Osteocyte (in vitro differentiated cells): ENCODE measurements around the gene TNFAIP2. TPM values are rescaled to one million over a fixed set of nuclear protein-coding genes. Genes with fewer than 3 reads are reported as not detected.
A peak's percentile ranks its signal among the peaks of the same experiment; 100 is the strongest.
"Not testable (repeated sequence)": the region's sequence is repeated elsewhere in the genome, so short reads cannot be mapped to it uniquely, and the experiment has no call there.

Experiments
- DNase-seq: peaks from one replicate; pipeline ENCODE4 v3.0.0; 2021; ENCODE audit warnings: mixed read lengths; ENCODE audit not compliant: unreplicated experiment; ENCODE audit errors: extremely low spot score
- H3K27ac Mint-ChIP-seq: one replicate; pipeline ENCODE4 v1.8.0; 2021; ENCODE audit warnings: mild to moderate bottlenecking, mixed read lengths; ENCODE audit not compliant: unreplicated experiment
- H3K27me3 Mint-ChIP-seq: one replicate; pipeline ENCODE4 v1.8.0; 2021; ENCODE audit warnings: mixed read lengths; ENCODE audit not compliant: unreplicated experiment
- H3K36me3 Mint-ChIP-seq: one replicate; pipeline ENCODE4 v1.8.0; 2021; ENCODE audit warnings: mixed read lengths; ENCODE audit not compliant: unreplicated experiment
- H3K4me1 Mint-ChIP-seq: one replicate; pipeline ENCODE4 v1.8.0; 2021; ENCODE audit warnings: mixed read lengths; ENCODE audit not compliant: unreplicated experiment
- H3K4me3 Mint-ChIP-seq: one replicate; pipeline ENCODE4 v1.8.0; 2021; ENCODE audit warnings: mild to moderate bottlenecking, moderate library complexity, mixed read lengths; ENCODE audit not compliant: unreplicated experiment
- H3K9me3 Mint-ChIP-seq: one replicate; pipeline ENCODE4 v1.8.0; 2021; ENCODE audit warnings: mixed read lengths; ENCODE audit not compliant: unreplicated experiment
- total RNA-seq: library from RNA; stranded (reverse); gene quantifications from 2 replicates; pipeline ENCODE4 v1.2.1, GENCODE V29; 2021
- TF ChIP-seq, protein P1 (sequence below): fragments of 200-600 bp; sonication (generic); IDR thresholded peaks from 2 replicates; pipeline ENCODE4 v1.5.0; 2021; ENCODE audit warnings: antibody characterized with exemption, mild to moderate bottlenecking, moderate library complexity

Gene TNFAIP2
- total RNA-seq, 1 donor from 2014 or later = 1.3 TPM

GRCh38 chr14:103118018-103118662 lies 5.1 kb upstream of the TNFAIP2 start:
- TF ChIP-seq, protein P1, sequence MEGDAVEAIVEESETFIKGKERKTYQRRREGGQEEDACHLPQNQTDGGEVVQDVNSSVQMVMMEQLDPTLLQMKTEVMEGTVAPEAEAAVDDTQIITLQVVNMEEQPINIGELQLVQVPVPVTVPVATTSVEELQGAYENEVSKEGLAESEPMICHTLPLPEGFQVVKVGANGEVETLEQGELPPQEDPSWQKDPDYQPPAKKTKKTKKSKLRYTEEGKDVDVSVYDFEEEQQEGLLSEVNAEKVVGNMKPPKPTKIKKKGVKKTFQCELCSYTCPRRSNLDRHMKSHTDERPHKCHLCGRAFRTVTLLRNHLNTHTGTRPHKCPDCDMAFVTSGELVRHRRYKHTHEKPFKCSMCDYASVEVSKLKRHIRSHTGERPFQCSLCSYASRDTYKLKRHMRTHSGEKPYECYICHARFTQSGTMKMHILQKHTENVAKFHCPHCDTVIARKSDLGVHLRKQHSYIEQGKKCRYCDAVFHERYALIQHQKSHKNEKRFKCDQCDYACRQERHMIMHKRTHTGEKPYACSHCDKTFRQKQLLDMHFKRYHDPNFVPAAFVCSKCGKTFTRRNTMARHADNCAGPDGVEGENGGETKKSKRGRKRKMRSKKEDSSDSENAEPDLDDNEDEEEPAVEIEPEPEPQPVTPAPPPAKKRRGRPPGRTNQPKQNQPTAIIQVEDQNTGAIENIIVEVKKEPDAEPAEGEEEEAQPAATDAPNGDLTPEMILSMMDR = no peak
- Mint-ChIP-seq H3K27ac (no peak overlapping the region), H3K9me3 (no peaks in the 10 kb centered on the region), H3K36me3 (no peaks in the 10 kb centered on the region), H3K4me1 (peaks cover 17% of the 10 kb centered on the region), H3K4me3 (no peak overlapping the region), H3K27me3 (no peaks in the 10 kb centered on the region)
- DNase-seq = no peak

- DNase-seq = no peak
- Mint-ChIP-seq H3K4me1 (peaks cover 17% of the 10 kb centered on the region), H3K9me3 (no peaks in the 10 kb centered on the region), H3K27ac (no peak overlapping the region), H3K27me3 (no peaks in the 10 kb centered on the region), H3K4me3 (no peak overlapping the region), H3K36me3 (no peaks in the 10 kb centered on the region)
- TF ChIP-seq, protein P1 = no peak
These were observed 4.4 kb upstream of the TNFAIP2 start for GRCh38 chr14:103118663-103119404.

- not testable (repeated sequence) for H3K27me3 Mint-ChIP-seq, H3K27ac Mint-ChIP-seq
These were observed 3.7 kb upstream of the TNFAIP2 start for GRCh38 chr14:103119527-103119926.

DNA sequence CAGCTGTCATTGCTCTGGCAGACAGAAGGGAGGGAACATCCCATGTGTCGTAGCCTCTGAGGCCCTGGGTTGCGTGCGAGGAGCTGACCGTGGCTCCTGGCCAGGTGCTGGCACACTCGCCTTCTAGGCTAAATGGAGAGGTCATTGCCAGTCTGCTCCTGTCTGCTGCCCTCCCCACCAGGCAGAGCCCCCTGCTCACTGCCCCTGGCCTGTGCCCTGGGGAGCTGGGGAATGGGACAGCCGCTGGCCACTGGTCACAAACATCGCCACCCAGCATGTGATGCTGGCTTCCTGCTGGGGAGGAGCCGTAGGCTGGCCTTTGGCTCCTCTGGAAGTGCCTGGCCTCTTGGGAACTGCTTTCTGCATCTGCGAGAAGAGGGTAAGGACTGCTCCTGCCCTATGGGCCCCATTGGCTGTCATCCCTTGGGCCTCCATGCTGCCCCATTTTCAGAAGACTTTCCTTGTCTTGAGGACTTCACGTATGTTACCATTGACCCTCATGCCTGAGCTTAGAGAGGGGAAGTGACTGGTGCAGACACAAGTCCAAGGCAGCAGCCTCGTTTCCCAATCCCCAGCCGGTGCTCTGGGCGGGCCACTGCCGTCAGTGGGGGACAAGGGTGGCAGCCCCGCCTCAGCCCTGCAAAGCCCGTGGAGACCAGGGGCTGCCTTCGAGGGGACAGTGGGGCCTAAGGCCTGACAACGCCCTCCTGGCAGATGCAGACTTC lies 2.0 kb upstream of the TNFAIP2 start:
- TF ChIP-seq, protein P1 = no peak
- no peaks in the 10 kb centered on the region for H3K9me3 Mint-ChIP-seq
- no peak overlapping the region for H3K27ac Mint-ChIP-seq
- no peak for DNase-seq
- no peaks in the 10 kb centered on the region for H3K27me3 Mint-ChIP-seq
- no peak overlapping the region for H3K4me3 Mint-ChIP-seq
- H3K36me3 Mint-ChIP-seq = no peaks in the 10 kb centered on the region
- H3K4me1 Mint-ChIP-seq = peaks cover 20% of the 10 kb centered on the region

More at GRCh38 chr14:103119527-103119926, 3.7 kb upstream of the TNFAIP2 start:
- DNase-seq, H3K4me3 Mint-ChIP-seq, H3K36me3 Mint-ChIP-seq, H3K9me3 Mint-ChIP-seq: not testable (repeated sequence)
- peaks cover 21% of the 10 kb centered on the region for H3K4me1 Mint-ChIP-seq

GRCh38 chr14:103121846-103122584 lies 1.2 kb upstream of the TNFAIP2 start:
- Mint-ChIP-seq H3K27ac (peak overlapping the region; percentile 31), H3K27me3 (no peaks in the 10 kb centered on the region), H3K9me3 (no peaks in the 10 kb centered on the region), H3K4me1 (peaks cover 20% of the 10 kb centered on the region), H3K36me3 (no peaks in the 10 kb centered on the region), H3K4me3 (no peak overlapping the region)
- no peak for DNase-seq
- TF ChIP-seq, protein P1 = no peak
